Measurements from ENCODE around the gene ANP32B. TPM values are rescaled to one million over a fixed set of nuclear protein-coding genes. Genes with fewer than 3 reads are reported as not detected.

The ANP32B gene
- polyA plus RNA-seq (2013, experiment 1 of 2), result 281 TPM
- polyA plus RNA-seq (2013, experiment 2 of 2), result 283 TPM

DNA sequence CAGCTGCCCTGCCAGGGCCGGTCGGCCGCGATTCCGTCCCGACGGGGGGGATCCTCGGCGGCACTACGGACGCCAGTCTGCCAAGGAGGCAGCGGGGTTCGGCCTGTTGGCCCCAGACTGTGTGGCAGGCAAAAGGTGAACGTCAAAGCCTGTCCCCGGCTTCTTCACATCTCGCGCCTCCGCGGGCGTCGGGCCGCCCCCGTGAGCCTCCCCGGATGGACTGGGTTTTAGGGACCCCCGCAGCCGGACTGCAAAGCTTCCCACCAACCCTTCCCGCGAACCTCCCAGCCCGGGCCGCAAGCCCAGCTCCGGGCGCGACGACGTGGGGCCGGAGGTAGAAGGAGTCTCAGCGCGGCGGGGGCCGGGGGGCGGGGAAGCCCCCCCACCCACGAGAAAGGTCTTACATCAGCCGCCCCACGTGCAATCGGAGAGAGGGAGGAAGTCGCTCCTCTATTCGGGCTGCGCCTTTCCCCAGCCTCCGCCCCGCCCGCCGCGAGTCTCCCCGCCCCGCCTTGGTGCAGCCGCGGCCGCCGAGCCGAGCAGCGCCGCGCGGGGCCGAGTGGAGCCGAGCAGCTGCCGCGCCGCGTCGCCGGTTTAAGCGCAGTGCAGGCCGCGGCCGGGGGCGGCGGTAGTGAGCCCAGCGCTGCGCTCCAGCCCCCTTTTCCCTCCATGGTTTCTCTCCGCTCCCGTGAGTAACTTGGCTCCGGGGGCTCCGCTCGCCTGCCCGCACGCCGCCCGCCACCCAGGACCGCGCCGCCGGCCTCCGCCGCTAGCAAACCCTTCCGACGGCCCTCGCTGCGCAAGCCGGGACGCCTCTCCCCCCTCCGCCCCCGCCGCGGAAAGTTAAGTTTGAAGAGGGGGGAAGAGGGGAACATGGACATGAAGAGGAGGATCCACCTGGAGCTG lies at the start of gene ANP32B:
TSS of gene ANP32B (plus strand) at position 659 of the 906 bp plus-strand sequence. CDS start at position 874, 215 bp downstream.
- Histone ChIP-seq H3K4me1 (ENCODE audit: control insufficient read depth, low read depth, low read length) (peaks cover 6% of the 10 kb centered on the region), H2BK120ac (ENCODE audit: low read depth, low read length) (peak within 1 kb of the TSS; percentile 98), H4K8ac (ENCODE audit: low read depth, low read length) (peak within 1 kb of the TSS; percentile 94), H3K27ac (ENCODE audit: low read depth, low read length) (peak within 1 kb of the TSS; percentile 99), H3K4ac (ENCODE audit: low read depth, low read length) (peak within 1 kb of the TSS; percentile 94), H3K23ac (ENCODE audit: low read length) (peak within 1 kb of the TSS; percentile 98), H3K79me1 (ENCODE audit: low read length) (peaks cover 6% of the 10 kb centered on the region), H3K4me3 (ENCODE audit: low read length) (peak within 1 kb of the TSS; percentile 94), H3K27me3 (ENCODE audit: insufficient read depth, low read length, poor library complexity) (peaks cover 26% of the 10 kb centered on the region), H4K5ac (ENCODE audit: low read length) (no peak within 1 kb of the TSS), H3K56ac (ENCODE audit: low read length) (peak within 1 kb of the TSS; percentile 100), H2BK15ac (replicated peaks; ENCODE audit: low read depth) (no peak within 1 kb of the TSS), H3K4me2 (ENCODE audit: low read length) (peak within 1 kb of the TSS; percentile 80), H2BK5ac (ENCODE audit: low read length) (peak within 1 kb of the TSS; percentile 95), H2AK5ac (ENCODE audit: low read length) (no peak within 1 kb of the TSS), H3K18ac (ENCODE audit: low read length) (peak within 1 kb of the TSS; percentile 98), H3K36me3 (ENCODE audit: control insufficient read depth, insufficient read depth, low read length) (no peaks in the 10 kb centered on the region), H3K79me2 (ENCODE audit: control insufficient read depth, insufficient read depth, low read length) (peaks cover 37% of the 10 kb centered on the region), H3K9ac (ENCODE audit: low read length) (peak within 1 kb of the TSS; percentile 100)
- no CpG with 5 or more reads among the region's 105 CpGs for WGBS (ENCODE audit: extremely low coverage, insufficient coverage, low lambda C conversion rate)
- DNase-seq, result peak; percentile 96

DNA sequence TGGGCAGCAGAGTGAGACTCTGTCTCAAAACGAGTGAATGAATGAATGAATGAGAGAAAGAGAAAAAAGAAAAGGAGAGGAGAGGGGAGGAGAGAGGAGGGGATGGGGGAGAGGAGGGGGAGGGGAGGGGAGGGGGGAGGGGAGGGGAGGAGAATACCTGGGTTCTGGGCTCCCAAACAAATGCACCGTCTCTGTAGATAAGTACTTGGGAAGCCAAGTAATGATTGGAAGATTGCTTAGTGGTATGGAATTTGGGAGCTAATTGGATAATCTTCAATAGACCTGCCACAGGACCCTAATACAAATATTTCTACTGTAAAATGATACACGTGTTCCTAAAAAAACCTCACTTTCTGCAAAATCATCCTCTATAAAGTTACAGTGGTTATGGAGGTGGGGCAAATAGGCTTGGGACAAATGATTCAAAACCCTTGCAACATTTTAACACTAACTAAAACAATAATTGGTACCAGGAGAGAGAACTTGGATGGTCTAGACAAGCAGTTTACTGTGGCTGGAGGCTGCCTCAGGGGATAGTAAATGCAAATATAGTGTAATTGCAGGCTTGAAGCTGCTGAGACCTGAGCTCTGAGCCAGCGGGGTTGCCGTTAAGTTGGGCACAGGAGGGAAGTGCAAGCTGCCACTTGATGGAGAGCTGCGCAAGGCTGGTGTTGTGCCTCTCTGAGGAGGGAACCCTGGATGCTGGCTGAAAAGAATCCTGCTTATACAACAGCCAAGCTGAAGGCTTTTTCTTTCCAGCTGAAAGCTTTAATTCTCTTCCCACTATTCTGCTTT lies 48.6 kb upstream of the ANP32B start:
- peak; percentile 26 for DNase-seq
- no peaks in the 10 kb centered on the region for H3K79me2 ChIP-seq (ENCODE audit: control insufficient read depth, insufficient read depth, low read length)
- H3K79me1 ChIP-seq (ENCODE audit: low read length), result no peaks in the 10 kb centered on the region
- H3K56ac ChIP-seq (ENCODE audit: low read length), result no peak overlapping the region
- H3K27ac ChIP-seq (ENCODE audit: low read depth, low read length), result no peak overlapping the region
- no peak overlapping the region for H3K18ac ChIP-seq (ENCODE audit: low read length)
- H3K27me3 ChIP-seq (ENCODE audit: insufficient read depth, low read length, poor library complexity), result peaks cover 3% of the 10 kb centered on the region
- no peak overlapping the region for H2BK5ac ChIP-seq (ENCODE audit: low read length)
- H3K36me3 ChIP-seq (ENCODE audit: control insufficient read depth, insufficient read depth, low read length), result no peaks in the 10 kb centered on the region
- H3K23ac ChIP-seq (ENCODE audit: low read length), result no peak overlapping the region
- no CpG with 5 or more reads among the region's 6 CpGs for WGBS (ENCODE audit: extremely low coverage, insufficient coverage, low lambda C conversion rate)
- H4K5ac ChIP-seq (ENCODE audit: low read length), result no peak overlapping the region
- H3K9ac ChIP-seq (ENCODE audit: low read length), result no peak overlapping the region
- H3K4me2 ChIP-seq (ENCODE audit: low read length), result no peak overlapping the region
- H2AK5ac ChIP-seq (ENCODE audit: low read length), result no peak overlapping the region
- H3K4me1 ChIP-seq (ENCODE audit: control insufficient read depth, low read depth, low read length), result no peaks in the 10 kb centered on the region
- H2BK120ac ChIP-seq (ENCODE audit: low read depth, low read length), result no peak overlapping the region
- no peak overlapping the region for H2BK15ac ChIP-seq (replicated peaks; ENCODE audit: low read depth)
- H3K4me3 ChIP-seq (ENCODE audit: low read length), result no peak overlapping the region
- H4K8ac ChIP-seq (ENCODE audit: low read depth, low read length), result no peak overlapping the region
- H3K4ac ChIP-seq (ENCODE audit: low read depth, low read length), result no peak overlapping the region

DNA sequence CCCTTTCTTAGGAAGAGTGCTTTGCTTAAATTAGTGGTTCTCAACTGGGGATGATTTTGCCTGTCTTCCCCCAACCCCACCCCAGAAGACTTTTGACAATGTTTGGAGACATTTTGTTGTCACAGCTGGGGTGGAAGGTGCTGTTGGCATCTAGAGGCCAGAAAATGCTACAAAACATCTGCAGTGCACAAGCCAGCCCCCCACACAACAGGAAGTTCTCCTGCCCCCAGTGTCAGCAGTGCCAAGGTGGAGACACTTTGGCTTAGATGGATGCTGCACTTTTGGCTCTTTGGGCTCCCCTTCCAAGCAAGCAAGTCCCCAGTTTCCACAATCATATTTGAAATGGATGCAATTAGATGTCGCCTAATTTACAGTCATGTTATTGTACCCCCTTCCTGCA lies 47.9 kb upstream of the ANP32B start:
- H3K79me1 ChIP-seq (ENCODE audit: low read length), result no peaks in the 10 kb centered on the region
- H3K36me3 ChIP-seq (ENCODE audit: control insufficient read depth, insufficient read depth, low read length), result no peaks in the 10 kb centered on the region
- H3K4ac ChIP-seq (ENCODE audit: low read depth, low read length), result no peak overlapping the region
- no peak overlapping the region for H3K23ac ChIP-seq (ENCODE audit: low read length)
- DNase-seq, result no peak
- no peak overlapping the region for H3K56ac ChIP-seq (ENCODE audit: low read length)
- no peak overlapping the region for H2BK120ac ChIP-seq (ENCODE audit: low read depth, low read length)
- H3K27me3 ChIP-seq (ENCODE audit: insufficient read depth, low read length, poor library complexity), result peaks cover 5% of the 10 kb centered on the region
- no peak overlapping the region for H3K18ac ChIP-seq (ENCODE audit: low read length)
- H2BK5ac ChIP-seq (ENCODE audit: low read length), result no peak overlapping the region
- no peaks in the 10 kb centered on the region for H3K4me1 ChIP-seq (ENCODE audit: control insufficient read depth, low read depth, low read length)
- H3K27ac ChIP-seq (ENCODE audit: low read depth, low read length), result no peak overlapping the region
- H2AK5ac ChIP-seq (ENCODE audit: low read length), result no peak overlapping the region
- H3K4me3 ChIP-seq (ENCODE audit: low read length), result no peak overlapping the region
- H2BK15ac ChIP-seq (replicated peaks; ENCODE audit: low read depth), result no peak overlapping the region
- H3K4me2 ChIP-seq (ENCODE audit: low read length), result no peak overlapping the region
- no peaks in the 10 kb centered on the region for H3K79me2 ChIP-seq (ENCODE audit: control insufficient read depth, insufficient read depth, low read length)
- no peak overlapping the region for H3K9ac ChIP-seq (ENCODE audit: low read length)
- no peak overlapping the region for H4K5ac ChIP-seq (ENCODE audit: low read length)
- no peak overlapping the region for H4K8ac ChIP-seq (ENCODE audit: low read depth, low read length)
- no CpG with 5 or more reads among the region's 1 CpG for WGBS (ENCODE audit: extremely low coverage, insufficient coverage, low lambda C conversion rate)

DNA sequence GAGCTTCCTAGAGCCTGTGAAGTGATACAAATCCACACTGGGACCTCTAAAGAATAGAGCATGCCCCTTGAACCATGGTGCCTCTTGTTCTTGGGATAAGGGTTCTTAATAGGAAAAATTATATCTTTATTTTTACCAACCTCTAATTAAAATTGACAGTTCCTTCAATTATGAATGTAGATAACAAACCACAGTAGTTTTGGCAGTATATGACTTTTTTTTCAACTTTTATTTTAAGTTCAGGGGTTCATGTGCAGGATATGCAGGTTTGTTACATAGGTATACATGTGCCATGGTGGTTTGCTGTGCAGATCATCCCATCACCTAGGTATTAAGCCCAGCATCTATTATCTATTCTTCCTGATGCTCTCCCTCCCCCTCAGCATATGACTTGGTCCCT lies 46.1 kb upstream of the ANP32B start:
- Histone ChIP-seq H3K27me3 (ENCODE audit: insufficient read depth, low read length, poor library complexity) (peaks cover 6% of the 10 kb centered on the region), H2AK5ac (ENCODE audit: low read length) (no peak overlapping the region), H3K4ac (ENCODE audit: low read depth, low read length) (no peak overlapping the region), H3K4me3 (ENCODE audit: low read length) (no peak overlapping the region), H3K79me2 (ENCODE audit: control insufficient read depth, insufficient read depth, low read length) (no peaks in the 10 kb centered on the region), H3K56ac (ENCODE audit: low read length) (no peak overlapping the region), H3K79me1 (ENCODE audit: low read length) (no peaks in the 10 kb centered on the region), H2BK120ac (ENCODE audit: low read depth, low read length) (no peak overlapping the region), H2BK5ac (ENCODE audit: low read length) (no peak overlapping the region), H4K8ac (ENCODE audit: low read depth, low read length) (no peak overlapping the region), H3K9ac (ENCODE audit: low read length) (no peak overlapping the region), H2BK15ac (replicated peaks; ENCODE audit: low read depth) (no peak overlapping the region), H3K4me2 (ENCODE audit: low read length) (no peak overlapping the region), H3K23ac (ENCODE audit: low read length) (no peak overlapping the region), H3K36me3 (ENCODE audit: control insufficient read depth, insufficient read depth, low read length) (no peaks in the 10 kb centered on the region), H4K5ac (ENCODE audit: low read length) (no peak overlapping the region), H3K27ac (ENCODE audit: low read depth, low read length) (no peak overlapping the region), H3K4me1 (ENCODE audit: control insufficient read depth, low read depth, low read length) (no peaks in the 10 kb centered on the region), H3K18ac (ENCODE audit: low read length) (no peak overlapping the region)
- no peak for DNase-seq

DNA sequence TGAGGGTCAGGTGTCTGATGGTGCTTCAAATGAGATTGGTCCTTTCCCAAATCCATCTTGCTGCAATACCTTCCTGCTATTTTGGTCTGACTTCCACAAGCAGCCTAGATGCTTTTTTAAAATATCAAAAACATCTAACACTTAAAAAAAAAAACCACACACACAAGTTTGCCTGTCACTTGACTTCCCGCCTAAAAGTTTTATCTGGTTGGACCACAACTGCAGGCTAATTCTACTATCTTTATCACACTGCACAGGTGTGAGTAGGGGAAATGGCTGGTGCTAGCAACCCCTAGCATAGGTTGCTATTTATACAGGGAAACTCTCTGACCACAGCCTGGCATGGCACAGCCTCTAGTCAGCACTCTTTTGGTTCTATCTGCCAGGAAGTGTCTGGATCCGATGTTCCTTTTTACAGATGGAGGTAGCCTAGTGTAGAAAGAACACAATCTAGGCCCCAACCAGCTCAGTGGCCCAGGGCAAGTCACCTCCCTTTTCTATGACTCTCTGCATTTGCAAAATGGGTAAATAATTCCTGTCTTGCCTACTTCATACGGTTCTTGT lies 45.0 kb upstream of the ANP32B start, which contains the start of gene HEMGN:
TSS of gene HEMGN (minus strand) at position 92 of the 564 bp plus-strand sequence. CDS start at position 56, 36 bp downstream.
- Histone ChIP-seq H2BK120ac (ENCODE audit: low read depth, low read length) (no peak within 1 kb of the TSS), H3K56ac (ENCODE audit: low read length) (no peak within 1 kb of the TSS), H3K36me3 (ENCODE audit: control insufficient read depth, insufficient read depth, low read length) (no peaks in the 10 kb centered on the region), H2BK15ac (replicated peaks; ENCODE audit: low read depth) (no peak within 1 kb of the TSS), H3K27me3 (ENCODE audit: insufficient read depth, low read length, poor library complexity) (peaks cover 6% of the 10 kb centered on the region), H3K4me3 (ENCODE audit: low read length) (no peak within 1 kb of the TSS), H3K4me1 (ENCODE audit: control insufficient read depth, low read depth, low read length) (no peaks in the 10 kb centered on the region), H3K18ac (ENCODE audit: low read length) (no peak within 1 kb of the TSS), H3K79me1 (ENCODE audit: low read length) (no peaks in the 10 kb centered on the region), H2BK5ac (ENCODE audit: low read length) (no peak within 1 kb of the TSS), H3K27ac (ENCODE audit: low read depth, low read length) (no peak within 1 kb of the TSS), H3K79me2 (ENCODE audit: control insufficient read depth, insufficient read depth, low read length) (no peaks in the 10 kb centered on the region), H3K9ac (ENCODE audit: low read length) (no peak within 1 kb of the TSS), H4K8ac (ENCODE audit: low read depth, low read length) (no peak within 1 kb of the TSS), H3K4me2 (ENCODE audit: low read length) (no peak within 1 kb of the TSS), H4K5ac (ENCODE audit: low read length) (no peak within 1 kb of the TSS), H2AK5ac (ENCODE audit: low read length) (no peak within 1 kb of the TSS), H3K4ac (ENCODE audit: low read depth, low read length) (no peak within 1 kb of the TSS), H3K23ac (ENCODE audit: low read length) (no peak within 1 kb of the TSS)
- DNase-seq, result no peak
- WGBS (ENCODE audit: extremely low coverage, insufficient coverage, low lambda C conversion rate), result no CpG with 5 or more reads among the region's 3 CpGs
